ENCODE measurements around the gene CDH26. TPM values are rescaled to one million over a fixed set of nuclear protein-coding genes. Genes with fewer than 3 reads are reported as not detected.

The CDH26 gene
- total RNA-seq, 1 donor from 2014 or later, result 6.5 TPM

GRCh38 chr20:60048634-60049521, 90.7 kb downstream of the CDH26 start:
- DNase-seq, result no peak

DNA sequence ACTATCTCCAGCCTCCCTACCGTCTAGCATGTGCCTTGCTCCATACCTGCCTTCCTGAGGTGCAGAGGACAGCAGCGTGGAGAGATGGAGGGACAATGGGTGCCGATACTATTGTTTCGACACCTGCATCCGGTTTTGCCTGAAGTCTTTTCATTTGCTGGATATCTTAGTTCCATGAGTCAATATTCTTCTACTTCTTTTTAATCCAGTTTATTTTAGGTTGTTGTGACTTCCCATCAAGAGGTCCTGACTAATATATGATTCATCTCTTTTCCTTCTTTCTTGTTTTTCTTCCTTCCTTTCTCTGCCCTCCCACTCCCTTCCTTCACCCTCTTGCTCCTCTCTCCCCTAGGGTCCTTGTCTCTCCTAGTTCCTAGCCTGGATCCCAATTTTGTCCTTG, 91.4 kb downstream of the CDH26 start:
- no peak for DNase-seq

DNA sequence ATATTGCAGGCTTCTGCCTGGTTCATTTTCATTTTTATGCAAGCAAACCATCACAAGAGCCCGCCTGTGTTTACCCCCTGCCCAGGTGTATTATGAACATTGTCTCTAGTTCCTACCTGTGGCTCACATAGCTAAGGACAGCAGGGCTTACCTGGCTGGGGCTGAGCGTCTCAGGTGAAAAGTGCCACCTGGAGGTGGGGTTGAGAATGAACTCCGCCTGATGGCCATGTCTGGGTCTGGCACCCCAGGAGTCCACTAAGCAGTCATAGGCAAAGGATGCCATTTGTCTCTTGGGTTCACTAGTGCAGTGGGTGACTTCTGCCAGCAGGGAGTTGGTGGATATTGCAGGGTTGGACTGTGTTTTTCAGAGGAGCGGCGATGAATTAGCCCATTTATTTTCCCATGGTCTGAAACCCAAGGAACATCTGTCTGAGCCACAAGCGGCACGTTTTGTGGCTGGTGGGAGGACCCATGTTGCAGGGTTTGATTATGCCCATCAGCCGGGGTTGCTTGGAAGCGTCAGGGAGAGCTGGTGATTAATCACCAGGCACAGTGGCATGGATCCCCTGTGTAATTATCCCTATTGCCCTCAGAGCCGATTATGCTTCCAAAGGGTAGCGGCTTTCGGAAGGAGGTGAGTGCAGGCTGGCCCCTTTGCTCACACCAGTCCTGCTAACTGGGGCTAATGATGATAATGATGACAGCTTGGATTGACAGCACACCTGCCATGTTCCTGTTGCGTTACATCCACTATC, 92.1 kb downstream of the CDH26 start:
- DNase-seq, result no peak

GRCh38 chr20:60051911-60052310, 93.7 kb downstream of the CDH26 start:
- DNase-seq, result no peak

- DNase-seq, result no peak
Measured at GRCh38 chr20:60052322-60052721, 94.1 kb downstream of the CDH26 start.

GRCh38 chr20:60053125-60053817, 95.0 kb downstream of the CDH26 start:
- no peak for DNase-seq

- no peak for DNase-seq
Measured at GRCh38 chr20:60053818-60054190, 95.6 kb downstream of the CDH26 start.

GRCh38 chr20:60054716-60055634, 96.8 kb downstream of the CDH26 start:
- no peak for DNase-seq

DNA sequence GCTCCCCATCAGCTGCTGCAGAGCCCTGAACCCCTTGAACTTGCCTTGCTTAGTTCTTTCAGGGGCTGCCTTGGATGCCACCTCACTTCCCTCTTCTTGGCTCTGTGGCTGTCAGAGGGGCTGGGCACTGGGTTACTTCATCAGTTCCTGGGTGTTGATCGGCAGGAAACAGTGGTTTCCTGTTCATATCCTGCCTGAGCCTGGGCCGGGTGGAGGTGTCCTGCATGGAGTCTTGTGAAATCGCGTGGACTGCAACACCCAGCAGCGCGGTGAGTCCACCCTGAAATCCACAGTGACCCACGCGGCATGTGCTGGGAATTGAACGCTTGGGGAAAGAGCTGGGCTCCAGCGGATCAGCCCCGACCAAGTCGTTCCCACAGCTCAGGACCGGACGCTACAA, 97.5 kb downstream of the CDH26 start:
- DNase-seq, result no peak

DNA sequence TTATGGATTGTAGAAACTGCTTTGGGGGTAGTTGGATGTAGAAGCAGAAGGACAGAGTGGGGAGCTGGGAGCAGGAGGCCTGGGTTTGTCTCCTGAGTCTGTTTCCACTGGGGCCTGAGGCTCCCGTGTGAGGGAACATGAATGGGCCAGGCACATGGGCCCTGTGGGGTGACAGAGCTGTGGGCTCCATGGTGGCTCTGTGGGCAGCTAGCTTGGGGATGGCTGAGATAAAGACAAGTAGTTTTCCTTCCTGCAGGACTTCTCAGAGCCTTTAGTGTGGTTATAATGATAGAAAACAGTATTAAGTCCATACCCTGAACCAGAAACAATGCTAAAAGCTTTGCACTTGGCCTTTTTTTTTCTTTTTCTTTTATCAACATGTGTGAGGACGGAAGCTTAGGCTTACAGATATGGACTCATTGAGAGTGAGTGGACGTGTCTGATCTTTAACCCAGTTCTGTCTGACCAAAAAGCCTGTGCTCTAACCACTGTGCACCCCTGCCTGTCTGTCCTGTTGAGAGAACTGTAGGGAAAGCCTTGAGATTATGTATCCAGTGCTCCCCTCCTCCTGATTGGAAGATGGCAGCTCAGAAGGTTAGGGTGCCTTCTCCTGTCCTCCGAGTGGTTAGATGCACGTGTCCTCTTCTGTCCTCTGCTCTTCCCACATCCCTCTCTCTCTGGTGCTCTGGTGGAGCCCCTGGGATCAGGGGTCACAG, 98.3 kb downstream of the CDH26 start:
- no peak for DNase-seq

DNA sequence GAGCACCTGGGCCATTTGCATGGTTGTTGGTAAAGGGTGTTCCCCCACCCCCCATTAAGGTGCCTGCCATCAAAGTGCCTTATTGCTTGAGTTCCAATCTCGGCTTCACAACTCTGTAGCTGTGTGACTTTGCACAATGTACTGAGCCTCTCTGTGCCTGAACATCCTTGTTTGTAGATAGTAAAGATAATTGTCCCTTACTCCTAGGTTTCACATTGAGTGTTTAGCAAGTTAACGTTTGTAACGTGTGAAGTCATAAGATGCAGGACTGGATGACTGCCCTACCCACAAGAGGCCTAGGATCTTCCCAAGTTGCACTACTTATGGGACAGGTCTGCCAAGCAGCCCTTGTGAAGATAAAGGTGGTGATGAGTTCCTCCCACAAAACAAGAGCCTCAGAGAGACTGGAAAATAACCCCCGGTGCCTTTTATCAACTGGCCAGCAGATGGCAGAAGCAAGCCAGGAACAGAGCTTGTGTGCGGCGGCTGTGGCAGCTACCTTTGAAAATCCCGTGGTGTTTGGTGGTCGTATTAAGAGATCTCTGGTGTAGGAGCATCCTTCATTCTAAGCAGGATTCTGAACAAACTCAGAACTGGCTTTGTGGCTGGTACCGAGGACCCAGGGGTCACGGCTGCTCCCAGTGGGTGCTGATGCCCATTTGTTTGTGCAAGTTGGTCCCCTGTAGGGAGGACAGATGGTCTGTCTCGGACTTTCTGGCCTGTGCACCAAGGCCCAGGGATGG, 99.1 kb downstream of the CDH26 start:
- peak; percentile 49 for DNase-seq

GRCh38 chr20:60057866-60058807, 99.9 kb downstream of the CDH26 start:
- no peak for DNase-seq

- DNase-seq, result no peak
Measured at GRCh38 chr20:60058879-60059278, 100.7 kb downstream of the CDH26 start.

DNA sequence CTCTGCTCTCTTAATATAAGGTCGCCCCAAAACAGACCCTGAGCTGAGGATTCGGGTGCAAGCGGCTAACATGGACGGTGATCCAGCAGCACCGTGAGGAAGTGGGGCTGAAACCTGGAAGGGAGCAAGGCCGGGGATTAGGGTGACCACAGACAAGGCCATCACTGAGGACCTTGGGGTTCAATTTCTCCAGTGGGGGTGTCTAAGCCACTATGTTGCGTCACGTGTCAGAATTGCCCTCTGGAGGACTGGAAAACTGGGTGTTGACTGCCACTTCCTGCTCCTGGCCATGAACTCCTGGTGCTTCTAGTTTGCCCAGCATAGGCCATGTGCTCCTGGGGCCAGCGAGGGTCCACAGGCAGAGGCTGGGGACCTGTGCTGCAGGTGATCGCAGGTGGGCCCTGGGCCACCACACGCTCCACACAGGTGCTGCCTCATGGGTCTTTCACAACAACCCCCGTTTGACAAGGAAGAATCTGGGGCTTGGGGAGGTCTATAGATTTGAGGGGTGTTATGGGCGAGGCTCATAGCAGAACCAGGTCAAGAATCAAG, 101.9 kb downstream of the CDH26 start:
- no peak for DNase-seq

- DNase-seq, result no peak
Measured at GRCh38 chr20:60060593-60060992, 102.4 kb downstream of the CDH26 start.

DNA sequence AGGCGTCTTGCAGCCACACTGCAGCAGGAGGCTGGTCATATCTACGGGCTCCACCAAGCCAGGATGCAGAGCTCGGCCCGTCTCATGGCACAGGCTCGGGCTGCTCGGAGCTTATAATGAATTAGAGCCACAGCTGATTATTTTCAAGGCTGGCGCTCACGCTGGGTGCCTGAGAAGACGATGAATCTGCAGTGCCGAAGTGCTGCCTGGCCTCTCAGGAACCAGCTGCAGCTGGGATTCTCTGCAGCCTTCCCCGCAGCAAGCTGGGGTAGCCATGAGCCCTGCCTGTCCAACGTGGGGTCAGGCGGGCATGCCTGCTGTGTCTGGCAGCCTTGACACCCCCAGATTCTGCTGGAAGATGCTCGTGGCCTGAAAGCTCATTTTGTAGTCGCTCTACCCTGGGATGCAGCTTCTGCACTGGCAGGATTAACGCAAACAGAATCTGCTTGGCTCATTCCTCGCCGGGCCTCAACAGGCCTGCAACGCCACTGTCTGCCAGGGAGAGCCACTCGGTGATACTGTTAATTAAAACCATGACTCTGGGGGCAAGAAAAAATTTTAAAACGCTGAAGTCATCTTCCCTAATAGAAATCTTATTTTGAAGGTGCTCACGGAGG, 104.3 kb downstream of the CDH26 start:
- no peak for DNase-seq

DNA sequence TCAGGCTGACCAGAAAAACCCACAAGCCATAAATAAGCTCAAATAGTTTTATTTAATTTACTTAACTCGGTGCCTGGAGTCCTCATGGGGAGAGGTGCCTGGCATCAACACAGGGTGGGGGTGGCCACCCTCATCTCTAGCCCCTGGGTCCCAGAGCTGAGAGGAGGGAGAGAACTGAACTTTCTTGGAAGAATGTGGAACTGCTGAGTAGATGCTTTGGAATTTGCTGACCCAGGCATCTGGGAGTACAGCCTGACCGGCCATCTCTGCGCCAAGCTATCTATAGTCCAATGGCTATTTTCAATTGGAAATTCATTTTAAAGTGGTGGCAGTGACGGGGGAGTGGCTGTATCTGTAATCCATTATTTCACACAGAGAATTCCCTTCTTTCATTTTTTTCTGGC, 104.8 kb downstream of the CDH26 start:
- DNase-seq, result peak; percentile 68

DNA sequence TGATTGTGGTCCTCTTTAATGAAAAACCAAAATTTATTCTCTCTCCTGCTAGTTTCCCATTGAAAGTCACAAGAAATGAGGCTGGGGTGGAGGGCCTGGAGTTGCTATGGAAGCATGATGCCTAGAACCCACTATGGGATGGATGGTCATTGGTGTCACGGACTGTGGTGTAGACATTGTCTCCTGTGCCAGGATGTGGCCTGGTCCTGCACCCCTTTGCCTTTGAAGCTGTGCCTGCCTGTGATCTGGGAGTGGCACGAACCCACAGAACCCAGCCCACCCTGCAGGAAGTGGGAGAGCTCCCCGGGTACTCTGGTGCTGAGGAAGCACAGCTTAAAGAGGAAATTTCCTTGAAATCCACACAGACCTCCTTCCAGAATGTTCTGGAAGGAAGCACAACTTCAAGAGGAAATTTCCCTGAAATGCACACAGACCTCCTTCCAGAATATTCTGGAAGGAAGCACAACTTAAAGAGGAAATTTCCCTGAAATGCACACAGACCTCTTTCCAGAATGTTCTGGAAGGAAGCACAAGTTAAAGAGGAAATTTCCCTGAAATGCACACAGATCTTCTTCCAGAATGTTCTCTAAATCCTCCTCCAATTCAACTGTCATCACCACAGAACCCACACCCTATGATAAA, 105.6 kb downstream of the CDH26 start:
- DNase-seq, result no peak

Data from skin of body (tissue), 2 donors.